Measurements from ENCODE around the gene MIOX.

The MIOX gene

DNA sequence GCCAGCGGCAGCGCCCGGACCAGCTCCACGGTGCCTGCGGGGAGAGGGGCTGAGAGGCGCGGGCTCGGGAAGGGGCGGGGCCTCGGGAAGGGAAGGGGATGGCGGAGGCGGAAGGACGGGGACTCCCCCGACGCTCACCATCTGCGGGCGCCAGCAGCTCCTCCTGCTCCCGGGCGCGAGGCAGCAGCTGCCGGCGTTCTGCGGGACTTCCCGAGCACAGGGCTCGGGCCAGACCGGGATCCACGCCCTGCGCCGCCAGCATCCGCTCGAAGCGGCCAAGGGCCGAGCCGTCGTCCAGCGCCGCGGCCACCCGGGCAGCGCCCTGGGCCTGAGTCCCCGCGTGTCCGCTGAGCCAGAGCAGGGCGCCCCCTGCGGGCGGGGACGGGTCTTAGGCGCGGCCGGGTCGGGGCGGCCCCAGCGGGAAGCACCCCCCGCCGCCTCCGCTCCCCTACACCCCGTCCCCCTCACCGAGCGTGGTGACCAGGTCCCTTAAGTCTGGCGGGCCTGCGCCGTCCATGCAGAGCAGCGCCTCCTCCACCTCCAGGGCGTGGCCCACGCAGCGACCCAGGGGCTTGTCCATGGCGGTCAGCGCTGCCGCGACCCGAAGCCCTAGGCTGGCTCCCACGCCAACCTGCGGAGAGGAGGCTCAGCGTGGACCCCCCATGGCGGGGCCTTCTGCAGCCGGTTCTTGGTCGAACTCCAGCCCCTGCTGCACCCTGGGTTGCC lies 39.6 kb downstream of the MIOX start:
- H3K9me2 ChIP-seq (replicated peaks; ENCODE audit: control insufficient read depth, low read length) = no peaks in the 10 kb centered on the region
- H3K36me3 ChIP-seq (ENCODE audit: control insufficient read depth, low read length) = peaks cover 42% of the 10 kb centered on the region
- no peaks in the 10 kb centered on the region for H3K9me3 ChIP-seq (ENCODE audit: control insufficient read depth, insufficient read depth, low read length)
- no peaks in the 10 kb centered on the region for H4K20me1 ChIP-seq (ENCODE audit: control insufficient read depth, insufficient read depth, low read depth, low read length)
- TF ChIP-seq EZH2phosphoT487 (IDR thresholded peaks at IDR 0.05; ENCODE audit: borderline replicate concordance, low read length) = no peak
- TF ChIP-seq, protein P1, sequence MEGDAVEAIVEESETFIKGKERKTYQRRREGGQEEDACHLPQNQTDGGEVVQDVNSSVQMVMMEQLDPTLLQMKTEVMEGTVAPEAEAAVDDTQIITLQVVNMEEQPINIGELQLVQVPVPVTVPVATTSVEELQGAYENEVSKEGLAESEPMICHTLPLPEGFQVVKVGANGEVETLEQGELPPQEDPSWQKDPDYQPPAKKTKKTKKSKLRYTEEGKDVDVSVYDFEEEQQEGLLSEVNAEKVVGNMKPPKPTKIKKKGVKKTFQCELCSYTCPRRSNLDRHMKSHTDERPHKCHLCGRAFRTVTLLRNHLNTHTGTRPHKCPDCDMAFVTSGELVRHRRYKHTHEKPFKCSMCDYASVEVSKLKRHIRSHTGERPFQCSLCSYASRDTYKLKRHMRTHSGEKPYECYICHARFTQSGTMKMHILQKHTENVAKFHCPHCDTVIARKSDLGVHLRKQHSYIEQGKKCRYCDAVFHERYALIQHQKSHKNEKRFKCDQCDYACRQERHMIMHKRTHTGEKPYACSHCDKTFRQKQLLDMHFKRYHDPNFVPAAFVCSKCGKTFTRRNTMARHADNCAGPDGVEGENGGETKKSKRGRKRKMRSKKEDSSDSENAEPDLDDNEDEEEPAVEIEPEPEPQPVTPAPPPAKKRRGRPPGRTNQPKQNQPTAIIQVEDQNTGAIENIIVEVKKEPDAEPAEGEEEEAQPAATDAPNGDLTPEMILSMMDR (IDR thresholded peaks at IDR 0.05; ENCODE audit: low read depth, low read length, poor library complexity, severe bottlenecking) = peak; percentile 88
- H3K4me1 ChIP-seq (ENCODE audit: control insufficient read depth, low read length) = peaks cover 33% of the 10 kb centered on the region
- H3K4me3 ChIP-seq (ENCODE audit: low read length) = peak overlapping the region; percentile 93
- peaks cover 21% of the 10 kb centered on the region for H3F3A ChIP-seq (ENCODE audit: control insufficient read depth, insufficient read depth)
- H3K79me2 ChIP-seq (ENCODE audit: control insufficient read depth, low read length) = peaks cover 49% of the 10 kb centered on the region
- no peaks in the 10 kb centered on the region for H3K27me3 ChIP-seq (ENCODE audit: control insufficient read depth, low read length)
- H3K27ac ChIP-seq (ENCODE audit: low read depth, low read length) = peak overlapping the region; percentile 83
- H3K4me2 ChIP-seq (ENCODE audit: low read length) = peak overlapping the region; percentile 97

DNA sequence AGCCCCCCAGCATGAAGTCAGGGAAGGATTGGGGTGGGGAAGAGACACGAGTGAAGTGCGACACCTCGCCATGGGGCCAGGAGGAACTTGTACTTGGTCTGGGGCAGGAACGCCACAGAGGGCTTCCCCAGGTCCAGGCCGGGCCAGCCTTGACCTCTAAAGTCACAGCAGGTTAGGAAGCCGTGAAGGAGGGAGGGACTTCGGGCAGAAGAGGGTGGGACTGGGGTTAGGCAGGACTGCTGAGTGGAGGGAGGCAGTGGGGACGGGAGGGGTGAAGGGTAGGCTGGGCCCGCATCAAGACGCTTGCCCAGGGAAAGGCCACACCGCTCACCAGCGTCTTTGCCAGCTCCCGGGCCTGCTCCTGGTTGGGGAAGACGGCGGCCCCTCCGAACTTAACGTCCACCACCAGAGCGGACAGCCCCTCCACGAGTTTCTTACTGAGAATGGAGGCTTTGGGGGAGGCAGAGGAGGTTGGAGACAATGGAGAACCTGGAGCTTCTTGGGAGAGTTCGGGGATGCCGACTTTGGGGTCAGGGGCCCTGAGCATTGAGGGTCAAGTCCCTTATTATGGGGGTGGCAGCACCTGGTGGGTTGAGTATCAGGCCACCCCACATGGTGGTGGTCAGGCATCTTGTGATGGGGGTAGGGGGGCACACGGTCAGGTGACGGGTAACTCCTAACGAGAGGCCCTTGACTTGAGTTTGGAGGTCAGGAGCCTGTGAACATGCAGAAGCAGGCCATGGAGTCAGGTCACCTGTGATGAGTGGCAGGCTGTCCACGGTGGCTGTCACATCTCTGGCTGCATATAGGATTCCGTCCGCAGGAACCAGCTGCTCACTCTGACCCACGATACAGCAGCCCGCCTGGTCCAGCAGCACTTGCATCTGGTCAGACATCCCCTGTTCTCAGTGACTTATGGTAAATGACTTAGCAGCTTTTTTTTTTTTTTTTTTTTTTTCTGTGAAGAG lies 40.5 kb downstream of the MIOX start:
- Histone ChIP-seq H3K9me2 (replicated peaks; ENCODE audit: control insufficient read depth, low read length) (no peaks in the 10 kb centered on the region), H3K36me3 (ENCODE audit: control insufficient read depth, low read length) (peaks cover 34% of the 10 kb centered on the region), H4K20me1 (ENCODE audit: control insufficient read depth, insufficient read depth, low read depth, low read length) (no peaks in the 10 kb centered on the region), H3K4me1 (ENCODE audit: control insufficient read depth, low read length) (peaks cover 36% of the 10 kb centered on the region), H3K9me3 (ENCODE audit: control insufficient read depth, insufficient read depth, low read length) (no peaks in the 10 kb centered on the region), H3K4me2 (ENCODE audit: low read length) (peak overlapping the region; percentile 97), H3F3A (ENCODE audit: control insufficient read depth, insufficient read depth) (peaks cover 21% of the 10 kb centered on the region), H3K27me3 (ENCODE audit: control insufficient read depth, low read length) (no peaks in the 10 kb centered on the region), H3K4me3 (ENCODE audit: low read length) (peak overlapping the region; percentile 93), H3K79me2 (ENCODE audit: control insufficient read depth, low read length) (peaks cover 50% of the 10 kb centered on the region), H3K27ac (ENCODE audit: low read depth, low read length) (peak overlapping the region; percentile 83)
- TF ChIP-seq, protein P1 (IDR thresholded peaks at IDR 0.05; ENCODE audit: low read depth, low read length, poor library complexity, severe bottlenecking) = no peak
- no peak for TF ChIP-seq EZH2phosphoT487 (IDR thresholded peaks at IDR 0.05; ENCODE audit: borderline replicate concordance, low read length)

DNA sequence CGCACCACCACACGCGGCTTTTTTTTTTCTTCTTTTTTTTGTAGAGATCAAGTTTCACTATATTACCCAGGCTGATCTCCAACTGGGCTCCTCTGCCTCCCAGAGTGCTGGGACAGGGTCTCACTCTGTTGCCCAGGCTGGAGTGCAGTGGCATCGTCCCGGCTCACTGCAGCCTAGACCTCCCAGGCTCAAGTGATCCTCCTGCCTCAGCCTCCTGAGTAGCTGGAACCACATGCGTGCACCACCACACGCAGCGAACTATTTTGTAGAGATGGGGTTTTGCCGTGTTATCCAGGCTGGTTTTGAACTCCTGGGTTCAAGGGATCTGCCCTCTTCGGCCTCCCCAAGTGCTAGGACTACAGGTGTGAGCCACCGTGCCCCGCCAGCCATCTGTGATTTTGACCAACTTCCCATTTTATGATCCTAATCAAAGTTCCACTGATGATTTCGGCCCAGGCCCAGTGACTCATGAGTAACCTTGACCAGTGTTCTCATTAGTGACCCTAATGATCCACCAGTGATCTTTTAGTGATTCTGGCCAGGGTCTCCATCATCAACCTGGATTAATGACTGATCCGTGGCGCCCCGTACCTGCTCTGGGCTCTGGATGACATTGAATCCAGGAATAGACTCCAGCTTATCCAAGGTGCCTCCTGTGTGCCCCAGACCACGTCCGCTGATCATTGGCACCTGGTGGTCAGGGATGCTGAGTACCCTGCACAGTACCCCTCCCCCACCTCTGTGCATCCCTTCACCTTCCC lies 41.4 kb downstream of the MIOX start:
- peaks cover 27% of the 10 kb centered on the region for H3F3A ChIP-seq (ENCODE audit: control insufficient read depth, insufficient read depth)
- no peaks in the 10 kb centered on the region for H3K9me3 ChIP-seq (ENCODE audit: control insufficient read depth, insufficient read depth, low read length)
- TF ChIP-seq EZH2phosphoT487 (IDR thresholded peaks at IDR 0.05; ENCODE audit: borderline replicate concordance, low read length) = no peak
- TF ChIP-seq, protein P1 (IDR thresholded peaks at IDR 0.05; ENCODE audit: low read depth, low read length, poor library complexity, severe bottlenecking) = no peak
- H3K4me2 ChIP-seq (ENCODE audit: low read length) = no peak overlapping the region
- H3K4me1 ChIP-seq (ENCODE audit: control insufficient read depth, low read length) = peaks cover 46% of the 10 kb centered on the region
- no peak overlapping the region for H3K4me3 ChIP-seq (ENCODE audit: low read length)
- H4K20me1 ChIP-seq (ENCODE audit: control insufficient read depth, insufficient read depth, low read depth, low read length) = no peaks in the 10 kb centered on the region
- H3K27me3 ChIP-seq (ENCODE audit: control insufficient read depth, low read length) = no peaks in the 10 kb centered on the region
- no peak overlapping the region for H3K27ac ChIP-seq (ENCODE audit: low read depth, low read length)
- peaks cover 46% of the 10 kb centered on the region for H3K79me2 ChIP-seq (ENCODE audit: control insufficient read depth, low read length)
- no peaks in the 10 kb centered on the region for H3K9me2 ChIP-seq (replicated peaks; ENCODE audit: control insufficient read depth, low read length)
- H3K36me3 ChIP-seq (ENCODE audit: control insufficient read depth, low read length) = peaks cover 24% of the 10 kb centered on the region
